Smooth muscle cell (in vitro differentiated cells): ENCODE results near the gene AIMP2. TPM values are rescaled to one million over a fixed set of nuclear protein-coding genes. Genes with fewer than 3 reads are reported as not detected.
"Not testable (repeated sequence)": the region's sequence is repeated elsewhere in the genome, so short reads cannot be mapped to it uniquely, and the experiment has no call there.

Experiments used
- DNase-seq: peaks from one replicate; lab custom pipeline; 2025; ENCODE audit not compliant: unreplicated experiment; lab: John Stamatoyannopoulos, UW
- H2AFZ ChIP-seq: fragments of 200-600 bp; sonication (generic); 2 replicates; pipeline ENCODE4 v1.6.0; 2016; ENCODE audit warnings: antibody characterized with exemption, low read depth, mild to moderate bottlenecking
- H3F3A ChIP-seq: fragments of 200-600 bp; sonication (generic); 2 replicates; pipeline ENCODE4 v1.6.0; 2017; ENCODE audit warnings: antibody characterized with exemption, low read depth
- H3K27ac ChIP-seq: fragments of 200-600 bp; sonication (generic); 2 replicates; pipeline ENCODE4 v1.5.1; 2016; ENCODE audit warnings: low read depth, mild to moderate bottlenecking
- H3K27me3 ChIP-seq: fragments of 200-600 bp; sonication (generic); 2 replicates; pipeline ENCODE4 v1.6.1; 2016; ENCODE audit warnings: low read depth, mild to moderate bottlenecking
- H3K36me3 ChIP-seq: fragments of 200-600 bp; sonication (generic); 2 replicates; pipeline ENCODE4 v1.5.1; 2016; ENCODE audit warnings: low read depth
- H3K4me1 ChIP-seq: fragments of 200-600 bp; sonication (generic); 2 replicates; pipeline ENCODE4 v1.5.1; 2016; ENCODE audit warnings: low read depth
- H3K4me2 ChIP-seq: fragments of 200-600 bp; sonication (generic); 2 replicates; pipeline ENCODE4 v1.6.0; 2016; ENCODE audit warnings: mild to moderate bottlenecking
- H3K4me3 ChIP-seq: fragments of 200-600 bp; sonication (generic); 2 replicates; pipeline ENCODE4 v1.5.1; 2016; ENCODE audit warnings: mild to moderate bottlenecking
- H3K79me2 ChIP-seq: fragments of 200-600 bp; sonication (generic); 2 replicates; pipeline ENCODE4 v1.6.0; 2016; ENCODE audit warnings: low read depth, mild to moderate bottlenecking
- H3K9ac ChIP-seq: fragments of 200-600 bp; sonication (generic); 2 replicates; pipeline ENCODE4 v1.6.0; 2016; ENCODE audit warnings: low read depth
- H3K9me3 ChIP-seq: fragments of 200-600 bp; sonication (generic); replicated peaks from 2 replicates; pipeline ENCODE4 v1.5.1; 2016; ENCODE audit warnings: low read depth
- H4K20me1 ChIP-seq: fragments of 200-600 bp; sonication (generic); 2 replicates; pipeline ENCODE4 v1.6.0; 2016; ENCODE audit warnings: low read depth
- CTCF ChIP-seq: fragments of 200-600 bp; sonication (generic); IDR thresholded peaks from 2 replicates; pipeline ENCODE4 v1.5.1; 2017; ENCODE audit warnings: borderline replicate concordance, mild to moderate bottlenecking, antibody characterized with exemption; ENCODE audit not compliant: insufficient read depth, poor library complexity, severe bottlenecking
- WGBS: methylation state at CpG from one replicate; pipeline ENCODE4 v1.1.7; 2016; ENCODE audit warnings: low lambda C conversion rate; 5-methylcytosine and 5-hydroxymethylcytosine counted together
- polyA plus RNA-seq: library from polyadenylated mRNA; unstranded; fragments of >200 nt; fragmentation: Nextera tagmentation; extraction: Ambion mirVana; gene quantifications from 2 replicates; pipeline ENCODE4 v1.2.1, GENCODE V29; 2016
- small RNA-seq: library from RNA; depleted of rRNA; stranded (forward); fragments of <200 nt; gene quantifications from one replicate; pipeline ENCODE3, GENCODE V24; 2014
- total RNA-seq: library from RNA; depleted of rRNA; stranded (reverse); fragments of >200 nt; gene quantifications from 2 replicates; pipeline ENCODE4 v1.2.3, GENCODE V29; 2014

AIMP2 gene
- total and polyA plus RNA-seq, 2 experiments from 2014 or later = 30.1 to 43.7 TPM

- H3K4me3 ChIP-seq = peak overlapping the region; percentile 94
- peaks cover 43% of the 10 kb centered on the region for H4K20me1 ChIP-seq
- H3K4me2 ChIP-seq = peak overlapping the region; percentile 93
- WGBS = 59% methylated on average over 1 of the region's 1 CpG
- H3K9ac ChIP-seq = no peak overlapping the region
- no peak overlapping the region for H3K27ac ChIP-seq
- no peak for DNase-seq
- peaks cover 11% of the 10 kb centered on the region for H3K4me1 ChIP-seq
- no peaks in the 10 kb centered on the region for H3K27me3 ChIP-seq
- peaks cover 67% of the 10 kb centered on the region for H3K79me2 ChIP-seq
- TF ChIP-seq CTCF = no peak
- H2AFZ ChIP-seq = no peak overlapping the region
- H3K36me3 ChIP-seq = no peaks in the 10 kb centered on the region
- no peaks in the 10 kb centered on the region for H3F3A ChIP-seq
- H3K9me3 ChIP-seq = no peaks in the 10 kb centered on the region
Measured at GRCh38 chr7:6056616-6057015, 47.5 kb downstream of the AIMP2 start.

GRCh38 chr7:6057316-6058129 is 48.5 kb downstream of the AIMP2 start:
- H3K4me3 ChIP-seq = peak overlapping the region; percentile 94
- no peak for TF ChIP-seq CTCF
- peak overlapping the region; percentile 93 for H3K4me2 ChIP-seq
- H3K27ac ChIP-seq = peak overlapping the region; percentile 67
- no peak overlapping the region for H3K9ac ChIP-seq
- no peaks in the 10 kb centered on the region for H3K27me3 ChIP-seq
- H4K20me1 ChIP-seq = peaks cover 40% of the 10 kb centered on the region
- peaks cover 11% of the 10 kb centered on the region for H3K4me1 ChIP-seq
- 58% methylated on average over 14 of the region's 14 CpGs for WGBS
- no peak overlapping the region for H2AFZ ChIP-seq
- H3K36me3 ChIP-seq = no peaks in the 10 kb centered on the region
- DNase-seq = no peak
- H3F3A ChIP-seq = no peaks in the 10 kb centered on the region
- H3K9me3 ChIP-seq = no peaks in the 10 kb centered on the region
- H3K79me2 ChIP-seq = peaks cover 62% of the 10 kb centered on the region

- not testable (repeated sequence) for H3F3A ChIP-seq, H3K9ac ChIP-seq, H3K27ac ChIP-seq, H3K27me3 ChIP-seq, H2AFZ ChIP-seq, H3K9me3 ChIP-seq, H3K36me3 ChIP-seq, DNase-seq, H3K4me3 ChIP-seq, H3K4me2 ChIP-seq
- peaks cover 40% of the 10 kb centered on the region for H3K79me2 ChIP-seq
- peaks cover 30% of the 10 kb centered on the region for H4K20me1 ChIP-seq
- H3K4me1 ChIP-seq = peaks cover 11% of the 10 kb centered on the region
- WGBS = 90% methylated on average over 11 of the region's 11 CpGs
Measured at GRCh38 chr7:6059941-6060340, 50.9 kb downstream of the AIMP2 start.

GRCh38 chr7:6071406-6071805 is 62.3 kb downstream of the AIMP2 start:
- H4K20me1 ChIP-seq = no peaks in the 10 kb centered on the region
- no peaks in the 10 kb centered on the region for H3K27me3 ChIP-seq
- H3K79me2 ChIP-seq = no peaks in the 10 kb centered on the region
- 92% methylated on average over 3 of the region's 3 CpGs for WGBS
- H3K36me3 ChIP-seq = no peaks in the 10 kb centered on the region
- H3F3A ChIP-seq = no peaks in the 10 kb centered on the region
- no peaks in the 10 kb centered on the region for H3K9me3 ChIP-seq
- no peak for DNase-seq
- no peak overlapping the region for H3K4me3 ChIP-seq
- H3K27ac ChIP-seq = no peak overlapping the region
- H3K4me2 ChIP-seq = no peak overlapping the region
- H3K4me1 ChIP-seq = no peaks in the 10 kb centered on the region
- H2AFZ ChIP-seq = no peak overlapping the region
- no peak overlapping the region for H3K9ac ChIP-seq
- TF ChIP-seq CTCF = no peak

Small RNA genes lying within 50 kb of the gene (small RNA-seq; reads per million reads assigned to genes)
- gene RF00019 (not detected), gene RNU6-218P (not detected), gene SNORA80D (2.3 reads per million, percentile 46 among the genes with 10 or more reads in this experiment)

Other genes with a start within 250 kb of the AIMP2 start
- gene RNF216, start 227.6 kb upstream of the AIMP2 start, total RNA-seq = 23.5 and 26.3 TPM in 2 replicates
- 27.4 and 28.1 TPM in 2 replicates for gene RNF216, start 227.6 kb upstream of the AIMP2 start, polyA plus RNA-seq
- gene OCM, start 128.5 kb upstream of the AIMP2 start, total RNA-seq = not detected in 2 replicates
- gene OCM, start 128.5 kb upstream of the AIMP2 start, polyA plus RNA-seq = not detected in 2 replicates
- 102 and 111 TPM in 2 replicates for gene CCZ1, start 110.5 kb upstream of the AIMP2 start, total RNA-seq
- 104 and 112 TPM in 2 replicates for gene CCZ1, start 110.5 kb upstream of the AIMP2 start, polyA plus RNA-seq
- 0.04 TPM in 1 of 2 replicates, not detected in the other for gene RSPH10B, start 38.6 kb upstream of the AIMP2 start, total RNA-seq
- gene RSPH10B, start 38.6 kb upstream of the AIMP2 start, polyA plus RNA-seq = not detected in 2 replicates
- 8.8 and 14.3 TPM in 2 replicates for gene PMS2, start 223 bp upstream of the AIMP2 start, total RNA-seq
- 5.4 and 7.2 TPM in 2 replicates for gene PMS2, start 223 bp upstream of the AIMP2 start, polyA plus RNA-seq
- not detected in 2 replicates for gene ANKRD61, start 22.1 kb downstream of the AIMP2 start, total RNA-seq
- gene ANKRD61, start 22.1 kb downstream of the AIMP2 start, polyA plus RNA-seq = 0.16 and 0.70 TPM in 2 replicates
- 138 and 141 TPM in 2 replicates for gene EIF2AK1, start 49.9 kb downstream of the AIMP2 start, total RNA-seq
- gene EIF2AK1, start 49.9 kb downstream of the AIMP2 start, polyA plus RNA-seq = 95.5 and 106 TPM in 2 replicates
- 7.8 and 12.1 TPM in 2 replicates for gene USP42, start 95.7 kb downstream of the AIMP2 start, total RNA-seq
- 12.6 and 15.0 TPM in 2 replicates for gene USP42, start 95.7 kb downstream of the AIMP2 start, polyA plus RNA-seq